HG02840 (cell line): ENCODE data around the gene ATG2A.
"Not testable (repeated sequence)": the region's sequence is repeated elsewhere in the genome, so short reads cannot be mapped to it uniquely, and the experiment has no call there.

Source experiments
- ATAC-seq: cut with Tn5 transposase; IDR thresholded peaks from one replicate; pipeline ENCODE4 v1.9.1; 2021; ENCODE audit warnings: mild to moderate bottlenecking, moderate library complexity, moderate number of reproducible peaks; ENCODE audit not compliant: unreplicated experiment, low FRiP score

Gene ATG2A

DNA sequence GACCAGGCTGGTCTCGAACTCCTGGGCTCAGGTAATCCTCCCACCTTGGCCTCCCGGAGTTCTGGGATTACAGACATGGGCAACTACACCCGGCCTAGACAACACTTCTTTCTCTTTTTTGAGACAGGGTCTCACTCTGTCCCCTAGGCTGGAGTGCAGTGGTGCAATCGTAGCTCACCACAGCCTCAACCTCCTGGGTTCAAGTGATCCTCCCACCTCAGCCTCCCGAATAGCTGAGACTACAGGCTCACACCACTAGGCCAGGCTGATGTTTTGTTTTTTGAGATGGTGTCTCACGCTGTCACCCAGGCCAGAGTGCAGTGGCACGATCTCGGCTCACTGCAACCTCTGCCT, 71.3 kb downstream of the ATG2A start:
- not testable (repeated sequence) for ATAC-seq

DNA sequence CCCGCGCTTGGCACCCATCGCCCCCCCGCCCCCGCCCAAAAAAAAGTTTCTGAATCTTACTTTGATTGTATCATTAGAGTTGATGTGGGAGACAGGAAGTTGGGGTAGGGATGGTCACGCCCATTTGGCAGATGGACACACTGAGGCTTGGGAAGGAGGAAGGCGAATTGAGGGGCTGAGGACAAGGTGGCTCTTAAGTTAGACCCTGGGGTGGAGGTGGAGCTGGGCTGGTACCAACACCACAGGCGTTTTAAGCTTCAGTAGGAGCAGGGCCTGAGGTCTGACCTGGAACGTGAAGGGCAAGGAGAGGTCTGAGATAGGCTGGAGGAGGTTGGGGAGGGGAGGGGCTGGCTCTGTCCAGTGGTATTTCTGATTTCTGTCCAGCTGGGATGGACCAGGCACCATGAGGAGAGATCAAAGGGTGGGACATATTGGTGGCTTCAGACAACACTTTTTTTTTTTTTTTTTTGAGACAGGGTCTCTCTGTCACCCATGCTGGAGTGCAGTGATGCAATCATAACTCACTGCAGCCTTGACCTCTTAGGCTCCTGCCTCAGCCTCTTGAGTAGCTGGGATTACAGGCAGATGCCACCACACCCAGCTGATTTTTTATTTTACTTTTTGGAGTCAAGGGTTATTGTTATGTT, 71.8 kb downstream of the ATG2A start:
- no peak for ATAC-seq
